ENCODE results near the gene MCTS1.

MCTS1 gene, protein sequence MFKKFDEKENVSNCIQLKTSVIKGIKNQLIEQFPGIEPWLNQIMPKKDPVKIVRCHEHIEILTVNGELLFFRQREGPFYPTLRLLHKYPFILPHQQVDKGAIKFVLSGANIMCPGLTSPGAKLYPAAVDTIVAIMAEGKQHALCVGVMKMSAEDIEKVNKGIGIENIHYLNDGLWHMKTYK

DNA sequence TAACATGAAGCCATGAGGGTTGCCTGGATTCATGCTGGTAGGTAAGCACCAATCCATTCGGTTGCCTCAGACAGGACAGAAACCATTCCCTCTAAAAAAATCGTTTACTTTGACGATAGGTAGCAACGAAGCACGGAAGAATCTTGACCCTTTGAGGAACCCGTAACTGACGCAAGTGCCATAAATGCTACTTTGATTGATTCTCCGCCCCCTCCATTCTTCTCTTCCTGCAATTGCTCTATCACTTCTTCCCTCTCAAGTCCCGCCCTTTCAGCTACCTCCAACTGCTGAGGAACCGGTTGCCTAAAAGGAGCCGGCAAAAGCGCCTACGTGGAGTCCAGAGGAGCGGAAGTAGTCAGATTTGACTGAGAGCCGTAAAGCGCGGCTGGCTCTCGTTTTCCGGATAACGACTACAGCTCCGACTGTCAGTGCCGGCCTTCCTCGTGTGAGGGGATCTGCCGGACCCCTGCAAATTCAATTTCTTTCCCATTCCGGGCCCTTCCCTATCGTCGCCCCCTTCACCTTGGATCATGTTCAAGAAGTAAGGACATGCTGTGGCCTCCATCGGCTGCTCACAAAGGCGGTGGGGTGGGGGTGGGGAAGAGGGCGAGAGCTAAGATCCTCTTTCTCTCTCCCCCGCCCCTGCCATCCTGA is at the start of gene MCTS1:
TSS of gene MCTS1 (plus strand) at position 395 of the 654 bp plus-strand sequence. CDS start at position 531, 136 bp downstream.
- peaks cover 0 to 10% (median 4%) of the 10 kb centered on the region in 4 donors for H3K4me1 ChIP-seq
- no peaks in the 10 kb centered on the region for H3K27me3 ChIP-seq
- H3K4me3 ChIP-seq = peak within 1 kb of the TSS; percentile 65
- no peaks in the 10 kb centered on the region for H3K9me3 ChIP-seq
- peak; percentile 79 to 90 for DNase-seq
- peak within 1 kb of the TSS; percentile 82 to 89 for H3K27ac ChIP-seq
- TF ChIP-seq, protein P1, sequence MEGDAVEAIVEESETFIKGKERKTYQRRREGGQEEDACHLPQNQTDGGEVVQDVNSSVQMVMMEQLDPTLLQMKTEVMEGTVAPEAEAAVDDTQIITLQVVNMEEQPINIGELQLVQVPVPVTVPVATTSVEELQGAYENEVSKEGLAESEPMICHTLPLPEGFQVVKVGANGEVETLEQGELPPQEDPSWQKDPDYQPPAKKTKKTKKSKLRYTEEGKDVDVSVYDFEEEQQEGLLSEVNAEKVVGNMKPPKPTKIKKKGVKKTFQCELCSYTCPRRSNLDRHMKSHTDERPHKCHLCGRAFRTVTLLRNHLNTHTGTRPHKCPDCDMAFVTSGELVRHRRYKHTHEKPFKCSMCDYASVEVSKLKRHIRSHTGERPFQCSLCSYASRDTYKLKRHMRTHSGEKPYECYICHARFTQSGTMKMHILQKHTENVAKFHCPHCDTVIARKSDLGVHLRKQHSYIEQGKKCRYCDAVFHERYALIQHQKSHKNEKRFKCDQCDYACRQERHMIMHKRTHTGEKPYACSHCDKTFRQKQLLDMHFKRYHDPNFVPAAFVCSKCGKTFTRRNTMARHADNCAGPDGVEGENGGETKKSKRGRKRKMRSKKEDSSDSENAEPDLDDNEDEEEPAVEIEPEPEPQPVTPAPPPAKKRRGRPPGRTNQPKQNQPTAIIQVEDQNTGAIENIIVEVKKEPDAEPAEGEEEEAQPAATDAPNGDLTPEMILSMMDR (IDR thresholded peaks at IDR 0.05) = no peak
- peaks cover 0 to 3% (median 2%) of the 10 kb centered on the region in 3 donors for H3K36me3 ChIP-seq
- intact Hi-C loops (cut with DNase I; ENCODE audit: low total_unique reads) = loop anchor here (10.0 kb wide), 1 partner anchor 49 kb away; no protein-coding TSS in a partner anchor

- TF ChIP-seq, protein P1 (IDR thresholded peaks at IDR 0.05) = no peak
- intact Hi-C loops (cut with DNase I; ENCODE audit: low total_unique reads) = loop anchor here (10.0 kb wide), 1 partner anchor 49 kb away; the partner anchor contains the start of gene MCTS1
- peaks cover 0 to 18% (median 0%) of the 10 kb centered on the region in 4 donors for H3K4me1 ChIP-seq
Observed at GRCh38 chrX:120556251-120556650, 47.6 kb upstream of the MCTS1 start.

GRCh38 chrX:120559804-120560203 is 44.1 kb upstream of the MCTS1 start:
- peaks cover 0 to 21% (median 0%) of the 10 kb centered on the region in 4 donors for H3K4me1 ChIP-seq
- no peak for DNase-seq
- H3K27ac ChIP-seq = peak overlapping the region; percentile 94 to 96
- TF ChIP-seq, protein P1 (IDR thresholded peaks at IDR 0.05) = no peak
- H3K27me3 ChIP-seq = no peaks in the 10 kb centered on the region
- peak overlapping the region; percentile 67 to 72 for H3K4me3 ChIP-seq
- intact Hi-C loops (cut with DNase I; ENCODE audit: low total_unique reads) = loop anchor here (10.0 kb wide), 1 partner anchor 45 kb away; the partner anchor contains the start of gene MCTS1
- H3K36me3 ChIP-seq = peaks cover 0 to 3% (median 0%) of the 10 kb centered on the region in 3 donors
- H3K9me3 ChIP-seq = no peaks in the 10 kb centered on the region

More at GRCh38 chrX:120556251-120556650, 47.6 kb upstream of the MCTS1 start:
- Histone ChIP-seq H3K9me3 (no peaks in the 10 kb centered on the region), H3K27me3 (no peaks in the 10 kb centered on the region), H3K36me3 (peaks cover 0 to 3% (median 0%) of the 10 kb centered on the region in 3 donors), H3K4me3 (no peak overlapping the region), H3K27ac (no peak overlapping the region)
- no peak for DNase-seq

GRCh38 chrX:120560405-120560841 is 43.5 kb upstream of the MCTS1 start:
- peaks cover 0 to 3% (median 0%) of the 10 kb centered on the region in 3 donors for H3K36me3 ChIP-seq
- peak overlapping the region; percentile 67 to 72 for H3K4me3 ChIP-seq
- no peaks in the 10 kb centered on the region for H3K9me3 ChIP-seq
- peak overlapping the region; percentile 94 to 96 for H3K27ac ChIP-seq
- DNase-seq = peak; percentile 23 to 67
- H3K4me1 ChIP-seq = peaks cover 0 to 18% (median 0%) of the 10 kb centered on the region in 4 donors
- TF ChIP-seq, protein P1 (IDR thresholded peaks at IDR 0.05) = no peak
- H3K27me3 ChIP-seq = no peaks in the 10 kb centered on the region
- intact Hi-C loops (cut with DNase I; ENCODE audit: low total_unique reads) = no loop called here

DNA sequence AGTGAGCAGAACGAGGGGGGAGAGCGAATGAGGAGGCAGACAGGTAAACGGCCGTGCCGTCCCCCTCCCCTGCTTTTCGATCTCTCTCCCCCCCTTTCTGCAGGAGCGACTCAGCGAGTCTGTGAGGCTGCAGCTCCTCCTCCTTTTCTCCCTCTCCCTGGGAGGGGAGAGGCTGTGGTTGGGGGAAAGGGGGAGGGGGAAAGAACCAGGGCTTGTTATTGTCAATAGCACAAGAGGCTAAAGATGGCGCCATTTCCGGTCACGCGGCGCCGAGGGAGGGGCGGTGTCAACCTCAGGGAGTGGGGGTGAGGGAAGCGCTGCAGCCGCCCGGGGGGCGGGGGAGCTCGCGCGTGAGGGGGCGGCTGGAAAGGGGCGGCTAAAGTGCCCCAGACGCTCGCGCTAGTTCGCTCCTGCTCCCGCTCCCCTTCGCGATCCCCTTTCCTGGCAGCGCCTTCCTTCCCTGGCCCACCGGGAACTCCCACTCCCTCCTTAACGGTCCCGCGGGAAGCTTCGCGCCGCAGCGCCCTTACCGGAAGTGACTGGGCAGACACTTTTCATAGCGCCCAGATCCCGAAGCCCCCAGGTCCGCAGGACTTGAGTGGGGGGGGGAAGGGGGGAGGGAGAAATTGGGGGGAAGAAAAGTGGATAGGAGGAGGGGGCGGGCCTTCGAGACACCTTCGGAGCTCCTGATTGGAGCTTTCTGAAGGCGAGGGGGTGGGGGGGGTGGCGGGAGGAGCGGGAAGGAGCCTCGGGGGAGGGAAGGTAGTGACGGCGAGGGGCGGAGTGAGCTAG is 42.9 kb upstream of the MCTS1 start, which contains the start of gene CUL4B:
TSS of gene CUL4B (minus strand) at position 121 of the 792 bp plus-strand sequence. CDS start 324 bp downstream, outside the sequence.
- Histone ChIP-seq H3K9me3 (no peaks in the 10 kb centered on the region), H3K36me3 (no peaks in the 10 kb centered on the region), H3K27ac (peak within 1 kb of the TSS; percentile 94 to 96), H3K27me3 (no peaks in the 10 kb centered on the region), H3K4me3 (peak within 1 kb of the TSS; percentile 67 to 72), H3K4me1 (peaks cover 0 to 15% (median 0%) of the 10 kb centered on the region in 4 donors)
- TF ChIP-seq, protein P1 (IDR thresholded peaks at IDR 0.05) = no peak
- intact Hi-C loops (cut with DNase I; ENCODE audit: low total_unique reads) = no loop called here
- DNase-seq = peak; percentile 94 to 96
